ENCODE data around the gene NTSR1.

NTSR1 gene

GRCh38 chr20:62752671-62753501 lies 44.2 kb downstream of the NTSR1 start:
- no peaks in the 10 kb centered on the region for H3K9me3 ChIP-seq (ENCODE audit: control insufficient read depth, insufficient read depth, low read length)
- H3K27me3 ChIP-seq (ENCODE audit: control insufficient read depth, insufficient read depth, low read length) = no peaks in the 10 kb centered on the region
- no peaks in the 10 kb centered on the region for H3K36me3 ChIP-seq (ENCODE audit: control insufficient read depth, insufficient read depth, low read length)
- H3K4me1 ChIP-seq (ENCODE audit: control insufficient read depth, insufficient read depth, low read length) = no peaks in the 10 kb centered on the region
- no peak overlapping the region for H3K4me3 ChIP-seq (ENCODE audit: low read depth, low read length)
- no peak overlapping the region for H3K9ac ChIP-seq (ENCODE audit: low read depth, low read length)

- H3K27me3 ChIP-seq (ENCODE audit: control insufficient read depth, insufficient read depth, low read length) = no peaks in the 10 kb centered on the region
- H3K4me1 ChIP-seq (ENCODE audit: control insufficient read depth, insufficient read depth, low read length) = no peaks in the 10 kb centered on the region
- H3K9ac ChIP-seq (ENCODE audit: low read depth, low read length) = no peak overlapping the region
- no peaks in the 10 kb centered on the region for H3K36me3 ChIP-seq (ENCODE audit: control insufficient read depth, insufficient read depth, low read length)
- H3K4me3 ChIP-seq (ENCODE audit: low read depth, low read length) = no peak overlapping the region
- H3K9me3 ChIP-seq (ENCODE audit: control insufficient read depth, insufficient read depth, low read length) = no peaks in the 10 kb centered on the region
Observed at GRCh38 chr20:62753626-62754025, 45.0 kb downstream of the NTSR1 start.

GRCh38 chr20:62754122-62754990 lies 45.7 kb downstream of the NTSR1 start:
- Histone ChIP-seq H3K27me3 (ENCODE audit: control insufficient read depth, insufficient read depth, low read length) (no peaks in the 10 kb centered on the region), H3K9ac (ENCODE audit: low read depth, low read length) (no peak overlapping the region)

GRCh38 chr20:62754991-62755356 lies 46.3 kb downstream of the NTSR1 start:
- no peaks in the 10 kb centered on the region for H3K9me3 ChIP-seq (ENCODE audit: control insufficient read depth, insufficient read depth, low read length)
- H3K9ac ChIP-seq (ENCODE audit: low read depth, low read length) = no peak overlapping the region
- H3K36me3 ChIP-seq (ENCODE audit: control insufficient read depth, insufficient read depth, low read length) = no peaks in the 10 kb centered on the region
- no peak overlapping the region for H3K4me3 ChIP-seq (ENCODE audit: low read depth, low read length)
- H3K27me3 ChIP-seq (ENCODE audit: control insufficient read depth, insufficient read depth, low read length) = no peaks in the 10 kb centered on the region
- H3K4me1 ChIP-seq (ENCODE audit: control insufficient read depth, insufficient read depth, low read length) = no peaks in the 10 kb centered on the region

More at GRCh38 chr20:62754122-62754990, 45.7 kb downstream of the NTSR1 start:
- Histone ChIP-seq H3K4me1 (ENCODE audit: control insufficient read depth, insufficient read depth, low read length) (no peaks in the 10 kb centered on the region), H3K36me3 (ENCODE audit: control insufficient read depth, insufficient read depth, low read length) (no peaks in the 10 kb centered on the region), H3K4me3 (ENCODE audit: low read depth, low read length) (no peak overlapping the region), H3K9me3 (ENCODE audit: control insufficient read depth, insufficient read depth, low read length) (no peaks in the 10 kb centered on the region)

GRCh38 chr20:62755817-62756724 lies 47.4 kb downstream of the NTSR1 start:
- Histone ChIP-seq H3K9me3 (ENCODE audit: control insufficient read depth, insufficient read depth, low read length) (no peaks in the 10 kb centered on the region), H3K27me3 (ENCODE audit: control insufficient read depth, insufficient read depth, low read length) (no peaks in the 10 kb centered on the region), H3K4me3 (ENCODE audit: low read depth, low read length) (no peak overlapping the region), H3K4me1 (ENCODE audit: control insufficient read depth, insufficient read depth, low read length) (no peaks in the 10 kb centered on the region), H3K9ac (ENCODE audit: low read depth, low read length) (no peak overlapping the region), H3K36me3 (ENCODE audit: control insufficient read depth, insufficient read depth, low read length) (no peaks in the 10 kb centered on the region)

- no peak overlapping the region for H3K9ac ChIP-seq (ENCODE audit: low read depth, low read length)
- H3K4me1 ChIP-seq (ENCODE audit: control insufficient read depth, insufficient read depth, low read length) = no peaks in the 10 kb centered on the region
- H3K27me3 ChIP-seq (ENCODE audit: control insufficient read depth, insufficient read depth, low read length) = no peaks in the 10 kb centered on the region
- H3K4me3 ChIP-seq (ENCODE audit: low read depth, low read length) = no peak overlapping the region
- H3K9me3 ChIP-seq (ENCODE audit: control insufficient read depth, insufficient read depth, low read length) = no peaks in the 10 kb centered on the region
- no peaks in the 10 kb centered on the region for H3K36me3 ChIP-seq (ENCODE audit: control insufficient read depth, insufficient read depth, low read length)
Observed at GRCh38 chr20:62758226-62758912, 49.7 kb downstream of the NTSR1 start.

GRCh38 chr20:62759981-62760431 lies 51.4 kb downstream of the NTSR1 start:
- Histone ChIP-seq H3K4me3 (ENCODE audit: low read depth, low read length) (no peak overlapping the region), H3K36me3 (ENCODE audit: control insufficient read depth, insufficient read depth, low read length) (no peaks in the 10 kb centered on the region), H3K27me3 (ENCODE audit: control insufficient read depth, insufficient read depth, low read length) (no peaks in the 10 kb centered on the region), H3K9ac (ENCODE audit: low read depth, low read length) (no peak overlapping the region), H3K9me3 (ENCODE audit: control insufficient read depth, insufficient read depth, low read length) (no peaks in the 10 kb centered on the region), H3K4me1 (ENCODE audit: control insufficient read depth, insufficient read depth, low read length) (no peaks in the 10 kb centered on the region)

GRCh38 chr20:62760471-62760855 lies 51.8 kb downstream of the NTSR1 start:
- H3K4me3 ChIP-seq (ENCODE audit: low read depth, low read length) = no peak overlapping the region
- no peaks in the 10 kb centered on the region for H3K27me3 ChIP-seq (ENCODE audit: control insufficient read depth, insufficient read depth, low read length)
- no peaks in the 10 kb centered on the region for H3K36me3 ChIP-seq (ENCODE audit: control insufficient read depth, insufficient read depth, low read length)
- H3K9ac ChIP-seq (ENCODE audit: low read depth, low read length) = no peak overlapping the region
- no peaks in the 10 kb centered on the region for H3K4me1 ChIP-seq (ENCODE audit: control insufficient read depth, insufficient read depth, low read length)
- H3K9me3 ChIP-seq (ENCODE audit: control insufficient read depth, insufficient read depth, low read length) = no peaks in the 10 kb centered on the region

- Histone ChIP-seq H3K4me3 (ENCODE audit: low read depth, low read length) (no peak overlapping the region), H3K9me3 (ENCODE audit: control insufficient read depth, insufficient read depth, low read length) (no peaks in the 10 kb centered on the region), H3K36me3 (ENCODE audit: control insufficient read depth, insufficient read depth, low read length) (no peaks in the 10 kb centered on the region), H3K27me3 (ENCODE audit: control insufficient read depth, insufficient read depth, low read length) (no peaks in the 10 kb centered on the region), H3K4me1 (ENCODE audit: control insufficient read depth, insufficient read depth, low read length) (no peaks in the 10 kb centered on the region), H3K9ac (ENCODE audit: low read depth, low read length) (no peak overlapping the region)
Observed at GRCh38 chr20:62760856-62761758, 52.5 kb downstream of the NTSR1 start.

- no peaks in the 10 kb centered on the region for H3K4me1 ChIP-seq (ENCODE audit: control insufficient read depth, insufficient read depth, low read length)
- H3K36me3 ChIP-seq (ENCODE audit: control insufficient read depth, insufficient read depth, low read length) = no peaks in the 10 kb centered on the region
- no peak overlapping the region for H3K9ac ChIP-seq (ENCODE audit: low read depth, low read length)
Observed at GRCh38 chr20:62761759-62762131, 53.1 kb downstream of the NTSR1 start.

More at GRCh38 chr20:62761759-62762131, 53.1 kb downstream of the NTSR1 start:
- H3K9me3 ChIP-seq (ENCODE audit: control insufficient read depth, insufficient read depth, low read length) = no peaks in the 10 kb centered on the region
- H3K4me3 ChIP-seq (ENCODE audit: low read depth, low read length) = no peak overlapping the region
- no peaks in the 10 kb centered on the region for H3K27me3 ChIP-seq (ENCODE audit: control insufficient read depth, insufficient read depth, low read length)

Data from iPS-15b (cell line).